Mesenchymal stem cell (in vitro differentiated cells and primary cell): ENCODE measurements around the gene EI24. TPM values are rescaled to one million over a fixed set of nuclear protein-coding genes. Genes with fewer than 3 reads are reported as not detected.

Experiments
- DNase-seq: peaks from one replicate; pipeline ENCODE4 v3.0.0-alpha.2; 2013
- H2AFZ ChIP-seq: one replicate; pipeline ENCODE4 v1.6.1; 2013; ENCODE audit warnings: low read depth, mild to moderate bottlenecking, control low read depth, inconsistent platforms, low read length, moderate library complexity
- H2AK5ac ChIP-seq: 2 replicates; pipeline ENCODE4 v1.6.1; 2013; ENCODE audit warnings: low read length, moderate library complexity, mild to moderate bottlenecking, inconsistent platforms; ENCODE audit not compliant: severe bottlenecking
- H2BK120ac ChIP-seq: one replicate; pipeline ENCODE4 v1.6.1; 2013; ENCODE audit warnings: low read depth, mild to moderate bottlenecking, inconsistent platforms, low read length, moderate library complexity
- H2BK12ac ChIP-seq, 2 experiments: one replicate each; pipeline ENCODE4 v1.6.1; 2013; ENCODE audit warnings: inconsistent platforms in 2 of 2, low read length in 2 of 2, mild to moderate bottlenecking in 2 of 2, moderate library complexity in 2 of 2, control low read depth in 1 of 2
- H2BK15ac ChIP-seq: one replicate; pipeline ENCODE4 v1.6.1; 2013; ENCODE audit warnings: mild to moderate bottlenecking, low read depth, inconsistent platforms; ENCODE audit not compliant: poor library complexity, severe bottlenecking
- H2BK5ac ChIP-seq: 2 replicates; pipeline ENCODE4 v1.6.1; 2013; ENCODE audit warnings: low read depth, mild to moderate bottlenecking, low read length, control low read depth, inconsistent platforms; ENCODE audit not compliant: poor library complexity, severe bottlenecking
- H3K14ac ChIP-seq, 2 experiments: one replicate each; pipeline ENCODE4 v1.6.1; 2013; ENCODE audit warnings: inconsistent platforms in 2 of 2, low read length in 2 of 2, control low read depth in 1 of 2, mild to moderate bottlenecking in 1 of 2, moderate library complexity in 1 of 2
- H3K18ac ChIP-seq, 2 experiments: one replicate each; pipeline ENCODE4 v1.6.1; 2013; ENCODE audit warnings: inconsistent platforms in 2 of 2, low read length in 2 of 2, control low read depth in 1 of 2, low read depth in 1 of 2, mild to moderate bottlenecking in 1 of 2
- H3K23ac ChIP-seq, 2 experiments: one replicate each; pipeline ENCODE4 v1.6.1; 2013; ENCODE audit warnings: inconsistent platforms in 2 of 2, low read length in 2 of 2, mild to moderate bottlenecking in 2 of 2, moderate library complexity in 2 of 2, control low read depth in 1 of 2
- H3K27ac ChIP-seq: 2 replicates; pipeline ENCODE4 v1.5.1; 2013; ENCODE audit warnings: mild to moderate bottlenecking, moderate library complexity, low read length, control low read depth, inconsistent platforms; ENCODE audit not compliant: poor library complexity, severe bottlenecking
- H3K27me3 ChIP-seq, 2 experiments: 2 replicates each; pipeline versions ENCODE4 v1.6.1 to v1.7.0; 2013; ENCODE audit warnings: low read length in 2 of 2, mild to moderate bottlenecking in 2 of 2, moderate library complexity in 2 of 2, control low read depth in 1 of 2, inconsistent platforms in 1 of 2; ENCODE audit not compliant: control insufficient read depth in 1 of 2, insufficient read depth in 1 of 2
- H3K36me3 ChIP-seq, 2 experiments: 2 replicates each; pipeline versions ENCODE4 v1.6.1 to v1.7.0; 2013; ENCODE audit warnings: low read length in 2 of 2, control low read depth in 1 of 2, inconsistent platforms in 1 of 2, low read depth in 1 of 2, mild to moderate bottlenecking in 1 of 2; ENCODE audit not compliant: insufficient read depth in 2 of 2, control insufficient read depth in 1 of 2
- H3K4ac ChIP-seq, 2 experiments: one replicate each; pipeline ENCODE4 v1.6.1; 2013; ENCODE audit warnings: inconsistent platforms in 2 of 2, low read length in 2 of 2, mild to moderate bottlenecking in 2 of 2, moderate library complexity in 2 of 2, control low read depth in 1 of 2, low read depth in 1 of 2
- H3K4me1 ChIP-seq: 2 replicates; pipeline ENCODE4 v1.6.1; 2013; ENCODE audit warnings: low read depth, low read length, control low read depth; ENCODE audit not compliant: control insufficient read depth, insufficient read depth
- H3K4me2 ChIP-seq: 2 replicates; pipeline ENCODE4 v1.6.1; 2013; ENCODE audit warnings: low read length, mild to moderate bottlenecking, inconsistent platforms; ENCODE audit not compliant: poor library complexity, severe bottlenecking
- H3K4me3 ChIP-seq, 2 experiments: 2 replicates each; pipeline versions ENCODE4 v1.5.1 to v1.7.0; 2013; ENCODE audit warnings: low read length in 2 of 2, mild to moderate bottlenecking in 2 of 2, control low read depth in 1 of 2, low read depth in 1 of 2; ENCODE audit not compliant: insufficient read depth in 1 of 2
- H3K79me1 ChIP-seq: replicated peaks from 2 replicates; pipeline ENCODE4 v1.6.1; 2013; ENCODE audit warnings: mild to moderate bottlenecking, control low read depth, low read length, inconsistent platforms; ENCODE audit not compliant: poor library complexity, severe bottlenecking
- H3K9ac ChIP-seq: 2 replicates; pipeline ENCODE4 v1.7.0; 2013; ENCODE audit warnings: mild to moderate bottlenecking, low read length, moderate library complexity
- H3K9me3 ChIP-seq: 2 replicates; pipeline ENCODE4 v1.7.0; 2013; ENCODE audit warnings: mild to moderate bottlenecking, low read length; ENCODE audit not compliant: control insufficient read depth
- H4K8ac ChIP-seq: one replicate; pipeline ENCODE4 v1.6.1; 2013; ENCODE audit warnings: inconsistent platforms, mild to moderate bottlenecking, low read length, moderate library complexity
- H4K91ac ChIP-seq: one replicate; pipeline ENCODE4 v1.6.1; 2013; ENCODE audit warnings: mild to moderate bottlenecking, low read length, inconsistent platforms
- WGBS: methylation state at CpG from one replicate; pipeline ENCODE4 v1.1.7; 2013; ENCODE audit warnings: mixed read lengths; 5-methylcytosine and 5-hydroxymethylcytosine counted together
- polyA plus RNA-seq, 2 experiments: library from polyadenylated mRNA; stranded (reverse); fragments of 200-250 nt; gene quantifications; one replicate each; pipeline ENCODE4 v1.2.3, GENCODE V29; 2013

The EI24 gene
- polyA plus RNA-seq (2013, experiment 1 of 2): 125 TPM
- polyA plus RNA-seq (2013, experiment 2 of 2): 132 TPM

DNA sequence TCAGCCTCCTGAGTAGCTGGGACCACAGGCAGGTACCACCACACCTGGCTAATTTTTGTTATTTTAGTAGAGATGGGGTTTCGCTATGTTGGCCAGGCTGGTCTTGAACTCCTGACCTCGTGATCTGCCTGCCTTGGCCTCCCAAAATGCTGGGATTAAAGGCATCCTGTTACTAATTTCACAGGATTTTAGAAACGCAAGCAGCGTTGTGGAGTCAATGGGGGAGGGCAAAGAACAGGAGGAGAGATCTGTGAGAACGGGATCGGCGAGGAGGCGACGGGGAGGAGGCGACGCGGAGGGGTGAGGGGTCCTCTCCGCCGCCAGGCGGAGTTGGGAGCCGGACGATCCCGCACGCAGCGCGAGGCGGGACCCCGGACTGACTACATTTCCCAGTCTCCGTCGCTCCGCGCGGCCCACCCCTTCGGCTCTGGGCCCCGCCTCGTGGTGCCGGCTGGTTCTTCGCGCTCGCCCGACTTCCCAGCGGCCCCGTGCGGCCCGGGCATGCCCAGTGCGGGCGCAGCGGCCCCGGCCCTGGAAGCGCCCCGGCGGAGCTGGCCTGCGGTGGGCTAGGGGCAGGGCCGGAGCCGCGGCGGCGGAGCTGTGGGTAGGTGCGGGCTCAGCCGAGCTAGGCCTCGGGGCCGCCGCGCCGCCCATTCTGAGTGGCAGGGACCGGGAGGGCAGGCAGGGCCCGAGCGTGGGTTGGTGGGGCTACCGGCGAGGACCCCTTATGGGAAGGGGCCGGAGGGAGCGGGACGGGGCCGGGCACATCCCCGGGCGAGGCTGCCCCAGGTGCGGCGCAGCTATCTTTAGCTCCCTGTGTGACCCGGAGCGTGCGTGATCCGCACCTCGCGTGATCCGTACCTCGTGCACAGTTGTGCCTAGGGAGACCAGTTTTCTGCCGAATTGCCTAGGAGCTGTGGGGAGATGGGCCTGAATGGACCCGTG, at the start of gene EI24:
Gene EI24, plus strand, starts transcription at position 508 of the 945 bp plus-strand sequence. CDS start 3,051 bp downstream, outside the sequence.
- WGBS: 2% methylated on average over 78 of the region's 83 CpGs

DNA sequence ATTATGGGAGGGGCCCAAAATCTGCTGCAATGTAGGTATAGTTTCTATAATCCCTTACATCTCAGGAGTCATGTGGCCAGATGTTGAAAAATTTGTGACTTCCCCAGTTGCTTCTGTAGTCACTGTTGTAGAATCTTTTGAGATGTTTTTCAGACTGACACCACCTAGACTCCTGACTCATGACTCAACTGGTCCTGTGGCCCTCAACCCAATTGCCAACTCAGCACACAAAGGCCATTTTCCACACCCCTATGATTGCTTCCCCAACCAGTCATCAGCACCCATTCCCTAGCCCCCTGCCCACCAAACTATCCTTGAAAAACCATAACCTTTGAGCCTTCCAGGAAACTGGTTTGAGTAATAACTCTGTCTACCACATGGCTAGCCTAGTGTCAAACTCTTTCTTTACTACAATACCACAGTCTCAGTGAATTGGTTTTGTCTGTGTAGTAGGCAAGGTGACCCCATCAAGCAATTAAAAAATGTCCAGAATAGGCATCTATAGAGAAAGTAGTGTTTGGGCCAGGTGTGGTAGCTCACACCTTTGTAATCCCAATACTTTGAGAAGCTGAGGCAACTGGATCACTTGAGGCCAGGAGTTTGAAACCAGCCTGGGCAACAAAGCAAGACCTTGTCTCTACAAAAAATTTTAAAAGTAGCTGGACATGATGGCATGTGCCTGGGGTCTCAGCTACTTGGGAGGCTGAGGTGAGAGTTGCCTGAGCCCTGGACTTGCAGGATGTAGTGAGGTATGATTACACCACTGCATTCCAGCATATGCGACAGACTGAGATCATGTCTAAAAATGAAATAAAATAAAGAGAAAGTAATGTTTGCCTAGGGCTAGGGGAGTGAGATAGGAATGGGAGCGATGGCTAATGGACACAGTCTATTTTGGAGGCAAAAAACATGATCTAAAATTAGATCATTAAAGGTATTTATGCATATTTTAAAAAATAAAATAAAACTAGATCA, 49.1 kb upstream of the EI24 start:
- H3K4me1 ChIP-seq: no peaks in the 10 kb centered on the region
- H3K4me3 ChIP-seq: no peak overlapping the region
- peaks cover 0 to 4% of the 10 kb centered on the region in 2 experiments for H3K27me3 ChIP-seq
- H3K4me2 ChIP-seq: no peak overlapping the region
- no peak overlapping the region for H2AFZ ChIP-seq
- no peaks in the 10 kb centered on the region for H3K9me3 ChIP-seq
- no peak overlapping the region for H4K8ac ChIP-seq
- no peak overlapping the region for H3K18ac ChIP-seq
- WGBS: 100% methylated on average over 1 of the region's 2 CpGs
- no peak overlapping the region for H2BK12ac ChIP-seq
- H3K9ac ChIP-seq: no peak overlapping the region
- no peaks in the 10 kb centered on the region for H3K79me1 ChIP-seq
- H3K27ac ChIP-seq: no peak overlapping the region
- H2BK120ac ChIP-seq: no peak overlapping the region
- H3K36me3 ChIP-seq: no peaks in the 10 kb centered on the region
- no peak overlapping the region for H3K14ac ChIP-seq
- H2AK5ac ChIP-seq: no peak overlapping the region
- DNase-seq: no peak
- no peak overlapping the region for H2BK5ac ChIP-seq
- H4K91ac ChIP-seq: no peak overlapping the region
- no peak overlapping the region for H2BK15ac ChIP-seq
- no peak overlapping the region for H3K4ac ChIP-seq
- no peak overlapping the region for H3K23ac ChIP-seq

More for the DNA sequence above, at the start of gene EI24:
- peak within 1 kb of the TSS; percentile 95 for H3K4me2 ChIP-seq
- no peaks in the 10 kb centered on the region for H3K9me3 ChIP-seq
- H3K18ac ChIP-seq: peak within 1 kb of the TSS; percentile 67 to 98
- peak within 1 kb of the TSS; percentile 43 to 98 for H2BK12ac ChIP-seq
- H2BK5ac ChIP-seq: peak within 1 kb of the TSS; percentile 46
- H2BK120ac ChIP-seq: peak within 1 kb of the TSS; percentile 85
- peaks cover 3% of the 10 kb centered on the region for H3K4me1 ChIP-seq
- H3K79me1 ChIP-seq: peaks cover 5% of the 10 kb centered on the region
- H2AK5ac ChIP-seq: no peak within 1 kb of the TSS
- H3K23ac ChIP-seq: peak within 1 kb of the TSS; percentile 79 to 87
- no peak within 1 kb of the TSS for H3K27ac ChIP-seq
- H4K91ac ChIP-seq: peak within 1 kb of the TSS; percentile 98
- H3K9ac ChIP-seq: peak within 1 kb of the TSS; percentile 99
- H4K8ac ChIP-seq: peak within 1 kb of the TSS; percentile 95
- H3K14ac ChIP-seq: peak within 1 kb of the TSS; percentile 50 to 99
- H2AFZ ChIP-seq: peak within 1 kb of the TSS; percentile 76
- H3K27me3 ChIP-seq: no peaks in the 10 kb centered on the region
- peak within 1 kb of the TSS; percentile 19 to 97 for H3K4ac ChIP-seq
- peak; percentile 93 for DNase-seq
- peaks cover 8 to 20% of the 10 kb centered on the region in 2 experiments for H3K36me3 ChIP-seq
- H3K4me3 ChIP-seq: peak within 1 kb of the TSS; percentile 99 to 100
- peak within 1 kb of the TSS; percentile 68 for H2BK15ac ChIP-seq

DNA sequence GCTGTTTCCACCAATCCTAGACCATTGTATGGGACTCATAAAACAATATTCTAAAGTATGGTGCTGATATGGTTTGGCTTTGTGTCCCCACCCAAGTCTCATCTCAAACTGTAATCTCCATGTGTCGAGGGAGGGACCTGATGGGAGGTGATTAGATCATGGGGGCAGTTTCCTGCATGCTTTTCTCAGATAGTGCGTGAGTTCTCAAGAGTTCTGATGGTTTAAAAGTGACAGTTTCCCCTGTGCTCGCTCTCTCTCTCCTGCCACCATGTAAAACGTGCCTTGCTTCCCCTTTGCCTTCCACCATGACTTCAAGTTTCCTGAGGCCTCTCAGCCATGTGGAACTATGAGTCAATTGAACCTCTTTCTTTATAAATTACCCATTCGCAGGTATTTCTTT, 44.0 kb upstream of the EI24 start:
- Histone ChIP-seq H3K4ac (no peak overlapping the region), H4K91ac (no peak overlapping the region), H2AFZ (no peak overlapping the region), H2BK15ac (no peak overlapping the region), H3K27ac (no peak overlapping the region), H3K27me3 (no peaks in the 10 kb centered on the region), H3K23ac (no peak overlapping the region), H2BK12ac (no peak overlapping the region), H3K4me3 (no peak overlapping the region), H3K79me1 (no peaks in the 10 kb centered on the region), H3K36me3 (no peaks in the 10 kb centered on the region), H4K8ac (no peak overlapping the region), H3K18ac (no peak overlapping the region), H3K4me2 (no peak overlapping the region), H2AK5ac (no peak overlapping the region), H3K4me1 (no peaks in the 10 kb centered on the region), H3K14ac (no peak overlapping the region), H3K9ac (no peak overlapping the region), H3K9me3 (no peaks in the 10 kb centered on the region), H2BK5ac (no peak overlapping the region), H2BK120ac (no peak overlapping the region)
- DNase-seq: no peak
- 81% methylated on average over 3 of the region's 5 CpGs for WGBS
